Measurements from ENCODE around the gene MYO5B.

DNA sequence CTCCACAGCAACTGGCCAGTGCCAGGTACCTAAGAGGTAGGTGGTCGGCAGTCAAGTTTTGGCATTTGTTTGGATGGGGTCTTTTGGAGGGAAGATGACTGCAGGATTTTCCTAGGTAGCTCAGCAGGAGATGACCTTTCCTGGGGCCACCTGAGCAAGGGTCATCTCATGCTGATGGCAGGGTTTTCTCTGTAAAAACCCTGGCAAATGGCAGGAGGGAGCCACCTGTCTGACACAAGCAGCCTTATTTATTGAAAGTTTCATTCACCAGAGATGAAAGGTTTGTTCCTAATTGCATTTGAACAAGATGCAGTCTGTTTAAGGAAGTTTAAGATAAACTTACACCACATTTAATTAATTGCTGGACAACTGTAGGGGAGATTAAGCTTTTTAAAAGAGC is 350.0 kb downstream of the MYO5B start:
- TF ChIP-seq, protein P1, sequence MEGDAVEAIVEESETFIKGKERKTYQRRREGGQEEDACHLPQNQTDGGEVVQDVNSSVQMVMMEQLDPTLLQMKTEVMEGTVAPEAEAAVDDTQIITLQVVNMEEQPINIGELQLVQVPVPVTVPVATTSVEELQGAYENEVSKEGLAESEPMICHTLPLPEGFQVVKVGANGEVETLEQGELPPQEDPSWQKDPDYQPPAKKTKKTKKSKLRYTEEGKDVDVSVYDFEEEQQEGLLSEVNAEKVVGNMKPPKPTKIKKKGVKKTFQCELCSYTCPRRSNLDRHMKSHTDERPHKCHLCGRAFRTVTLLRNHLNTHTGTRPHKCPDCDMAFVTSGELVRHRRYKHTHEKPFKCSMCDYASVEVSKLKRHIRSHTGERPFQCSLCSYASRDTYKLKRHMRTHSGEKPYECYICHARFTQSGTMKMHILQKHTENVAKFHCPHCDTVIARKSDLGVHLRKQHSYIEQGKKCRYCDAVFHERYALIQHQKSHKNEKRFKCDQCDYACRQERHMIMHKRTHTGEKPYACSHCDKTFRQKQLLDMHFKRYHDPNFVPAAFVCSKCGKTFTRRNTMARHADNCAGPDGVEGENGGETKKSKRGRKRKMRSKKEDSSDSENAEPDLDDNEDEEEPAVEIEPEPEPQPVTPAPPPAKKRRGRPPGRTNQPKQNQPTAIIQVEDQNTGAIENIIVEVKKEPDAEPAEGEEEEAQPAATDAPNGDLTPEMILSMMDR (IDR thresholded peaks at IDR 0.05): no peak
- TF ChIP-seq POLR2A (IDR thresholded peaks at IDR 0.05): no peak

Data from esophagus squamous epithelium (tissue), 4 donors.